Endodermal cell (in vitro differentiated cells): Measurements from ENCODE around the gene HLA-G. TPM values are rescaled to one million over a fixed set of nuclear protein-coding genes. Genes with fewer than 3 reads are reported as not detected.

Source experiments
- DNase-seq: peaks from one replicate; pipeline ENCODE4 v3.0.0-alpha.2; 2017
- H3K27ac ChIP-seq: 2 replicates; pipeline ENCODE4 v1.5.1; 2013; ENCODE audit warnings: mild to moderate bottlenecking, low read depth, low read length, moderate library complexity
- H3K27me3 ChIP-seq: 2 replicates; pipeline ENCODE4 v1.6.1; 2013; ENCODE audit warnings: mild to moderate bottlenecking, low read length, moderate library complexity; ENCODE audit not compliant: insufficient read depth, control insufficient read depth, poor library complexity, severe bottlenecking
- H3K36me3 ChIP-seq: 2 replicates; pipeline ENCODE4 v1.7.0; 2013; ENCODE audit warnings: mild to moderate bottlenecking, low read length, moderate library complexity; ENCODE audit not compliant: control insufficient read depth, insufficient read depth
- H3K4me1 ChIP-seq: one replicate; pipeline ENCODE4 v1.7.0; 2013; ENCODE audit warnings: low read length; ENCODE audit not compliant: control insufficient read depth, insufficient read depth
- H3K4me3 ChIP-seq: 2 replicates; pipeline ENCODE4 v1.5.1; 2013; ENCODE audit warnings: mild to moderate bottlenecking, low read length, moderate library complexity
- H3K9ac ChIP-seq: 2 replicates; pipeline ENCODE4 v1.6.1; 2013; ENCODE audit warnings: mild to moderate bottlenecking, low read length, moderate library complexity; ENCODE audit not compliant: poor library complexity, severe bottlenecking; ENCODE audit errors: extremely low read depth
- H3K9me3 ChIP-seq: 2 replicates; pipeline ENCODE4 v1.6.1; 2013; ENCODE audit warnings: mild to moderate bottlenecking, low read length, moderate library complexity; ENCODE audit not compliant: control insufficient read depth
- H3K27ac Mint-ChIP-seq: 2 replicates; pipeline ENCODE4 v1.8.0; 2020; ENCODE audit warnings: mixed read lengths
- H3K27me3 Mint-ChIP-seq: 2 replicates; pipeline ENCODE4 v1.8.0; 2021; ENCODE audit warnings: mild to moderate bottlenecking, mixed read lengths; ENCODE audit not compliant: insufficient read depth
- H3K36me3 Mint-ChIP-seq: 2 replicates; pipeline ENCODE4 v1.8.0; 2020; ENCODE audit warnings: low read depth, mixed read lengths
- H3K4me1 Mint-ChIP-seq: 2 replicates; pipeline ENCODE4 v1.8.0; 2020; ENCODE audit warnings: mixed read lengths
- H3K4me3 Mint-ChIP-seq: 2 replicates; pipeline ENCODE4 v1.8.0; 2020; ENCODE audit warnings: mild to moderate bottlenecking, moderate library complexity, mixed read lengths
- H3K9me3 Mint-ChIP-seq: 2 replicates; pipeline ENCODE4 v1.8.0; 2020; ENCODE audit warnings: mild to moderate bottlenecking, mixed read lengths
- WGBS, 2 experiments: methylation state at CpG; one replicate each; pipeline versions ENCODE4 v1.1.5 to v1.1.7; 2013; ENCODE audit warnings: missing lambda C conversion rate in 2 of 2, mixed read lengths in 1 of 2; ENCODE audit not compliant: insufficient coverage in 1 of 2, insufficient read length in 1 of 2; 5-methylcytosine and 5-hydroxymethylcytosine counted together
- total RNA-seq, 2 donors: library from RNA; stranded (reverse); fragmentation: NEBNext Ultra II Directional in 1 of 2; extraction: Animal tissue kit (Norgen Biotek cat#: 25700) in 1 of 2; gene quantifications; 2 replicates in 1 of 2; 3 replicates in 1 of 2; pipeline ENCODE4 v1.2.1, GENCODE V29; 2021
- TF ChIP-seq, protein P1 (sequence below): fragments of 200-600 bp; sonication (generic); conservative IDR thresholded peaks from 2 replicates; pipeline ENCODE4 v1.5.0; 2021; ENCODE audit warnings: antibody characterized with exemption, mild to moderate bottlenecking

HLA-G gene
- total RNA-seq, 2 donors from 2014 or later, result 0.58 to 1.1 TPM

GRCh38 chr6:29800254-29800653 lies 27.4 kb upstream of the HLA-G start:
- Histone ChIP-seq H3K9me3 (peaks cover 6% of the 10 kb centered on the region), H3K36me3 (no peaks in the 10 kb centered on the region), H3K27ac (no peak overlapping the region), H3K4me3 (no peak overlapping the region), H3K27me3 (peaks cover 40% of the 10 kb centered on the region), H3K4me1 (no peaks in the 10 kb centered on the region), H3K9ac (no peak overlapping the region)
- TF ChIP-seq, protein P1, sequence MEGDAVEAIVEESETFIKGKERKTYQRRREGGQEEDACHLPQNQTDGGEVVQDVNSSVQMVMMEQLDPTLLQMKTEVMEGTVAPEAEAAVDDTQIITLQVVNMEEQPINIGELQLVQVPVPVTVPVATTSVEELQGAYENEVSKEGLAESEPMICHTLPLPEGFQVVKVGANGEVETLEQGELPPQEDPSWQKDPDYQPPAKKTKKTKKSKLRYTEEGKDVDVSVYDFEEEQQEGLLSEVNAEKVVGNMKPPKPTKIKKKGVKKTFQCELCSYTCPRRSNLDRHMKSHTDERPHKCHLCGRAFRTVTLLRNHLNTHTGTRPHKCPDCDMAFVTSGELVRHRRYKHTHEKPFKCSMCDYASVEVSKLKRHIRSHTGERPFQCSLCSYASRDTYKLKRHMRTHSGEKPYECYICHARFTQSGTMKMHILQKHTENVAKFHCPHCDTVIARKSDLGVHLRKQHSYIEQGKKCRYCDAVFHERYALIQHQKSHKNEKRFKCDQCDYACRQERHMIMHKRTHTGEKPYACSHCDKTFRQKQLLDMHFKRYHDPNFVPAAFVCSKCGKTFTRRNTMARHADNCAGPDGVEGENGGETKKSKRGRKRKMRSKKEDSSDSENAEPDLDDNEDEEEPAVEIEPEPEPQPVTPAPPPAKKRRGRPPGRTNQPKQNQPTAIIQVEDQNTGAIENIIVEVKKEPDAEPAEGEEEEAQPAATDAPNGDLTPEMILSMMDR, result no peak
- Mint-ChIP-seq H3K27ac (no peak overlapping the region), H3K9me3 (peaks cover 5% of the 10 kb centered on the region), H3K4me3 (no peak overlapping the region), H3K36me3 (no peaks in the 10 kb centered on the region), H3K27me3 (peaks cover 70% of the 10 kb centered on the region), H3K4me1 (no peaks in the 10 kb centered on the region)
- no peak for DNase-seq
- WGBS, 2 experiments, result 93 to 98% methylated on average over 20 to 24 of the region's 24 CpGs

- peaks cover 3% of the 10 kb centered on the region for H3K9me3 Mint-ChIP-seq
- no peaks in the 10 kb centered on the region for H3K36me3 Mint-ChIP-seq
- H3K27me3 Mint-ChIP-seq, result peaks cover 34% of the 10 kb centered on the region
- H3K4me3 Mint-ChIP-seq, result no peak overlapping the region
- Histone ChIP-seq H3K4me1 (no peaks in the 10 kb centered on the region), H3K9me3 (no peaks in the 10 kb centered on the region), H3K4me3 (no peak overlapping the region), H3K36me3 (no peaks in the 10 kb centered on the region), H3K27me3 (peaks cover 23% of the 10 kb centered on the region), H3K9ac (no peak overlapping the region), H3K27ac (no peak overlapping the region)
- 82 to 100% methylated on average over 1 to 3 of the region's 3 CpGs for WGBS, 2 experiments
- H3K27ac Mint-ChIP-seq, result no peak overlapping the region
- H3K4me1 Mint-ChIP-seq, result no peaks in the 10 kb centered on the region
- TF ChIP-seq, protein P1, result no peak
- no peak for DNase-seq
These were observed 21.2 kb upstream of the HLA-G start for GRCh38 chr6:29806387-29806786.

GRCh38 chr6:29809249-29809648 lies 18.4 kb upstream of the HLA-G start:
- Histone ChIP-seq H3K9me3 (no peaks in the 10 kb centered on the region), H3K27ac (no peak overlapping the region), H3K4me3 (no peak overlapping the region), H3K36me3 (no peaks in the 10 kb centered on the region), H3K4me1 (no peaks in the 10 kb centered on the region), H3K9ac (no peak overlapping the region), H3K27me3 (peaks cover 15% of the 10 kb centered on the region)
- Mint-ChIP-seq H3K9me3 (peaks cover 1% of the 10 kb centered on the region), H3K27ac (no peak overlapping the region), H3K27me3 (peaks cover 19% of the 10 kb centered on the region), H3K36me3 (no peaks in the 10 kb centered on the region), H3K4me1 (no peaks in the 10 kb centered on the region), H3K4me3 (no peak overlapping the region)
- TF ChIP-seq, protein P1, result no peak
- no peak for DNase-seq
